LNCAP (cell line): ENCODE data around the gene UBAP1L.

Source experiments
- TF ChIP-seq, protein P1 (sequence below): fragments of 450-650 bp; IDR thresholded peaks from 2 replicates; pipeline ENCODE4 v1.5.1; 2017; ENCODE audit warnings: mild to moderate bottlenecking

UBAP1L gene

GRCh38 chr15:65133548-65134200 lies 18.7 kb upstream of the UBAP1L start, which contains the start of gene PDCD7:
PDCD7 (minus strand) TSS chr15:65133808; CDS start chr15:65133781, 27 bp downstream.
- TF ChIP-seq, protein P1, sequence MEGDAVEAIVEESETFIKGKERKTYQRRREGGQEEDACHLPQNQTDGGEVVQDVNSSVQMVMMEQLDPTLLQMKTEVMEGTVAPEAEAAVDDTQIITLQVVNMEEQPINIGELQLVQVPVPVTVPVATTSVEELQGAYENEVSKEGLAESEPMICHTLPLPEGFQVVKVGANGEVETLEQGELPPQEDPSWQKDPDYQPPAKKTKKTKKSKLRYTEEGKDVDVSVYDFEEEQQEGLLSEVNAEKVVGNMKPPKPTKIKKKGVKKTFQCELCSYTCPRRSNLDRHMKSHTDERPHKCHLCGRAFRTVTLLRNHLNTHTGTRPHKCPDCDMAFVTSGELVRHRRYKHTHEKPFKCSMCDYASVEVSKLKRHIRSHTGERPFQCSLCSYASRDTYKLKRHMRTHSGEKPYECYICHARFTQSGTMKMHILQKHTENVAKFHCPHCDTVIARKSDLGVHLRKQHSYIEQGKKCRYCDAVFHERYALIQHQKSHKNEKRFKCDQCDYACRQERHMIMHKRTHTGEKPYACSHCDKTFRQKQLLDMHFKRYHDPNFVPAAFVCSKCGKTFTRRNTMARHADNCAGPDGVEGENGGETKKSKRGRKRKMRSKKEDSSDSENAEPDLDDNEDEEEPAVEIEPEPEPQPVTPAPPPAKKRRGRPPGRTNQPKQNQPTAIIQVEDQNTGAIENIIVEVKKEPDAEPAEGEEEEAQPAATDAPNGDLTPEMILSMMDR = no peak

GRCh38 chr15:65132878-65133547 lies 18.0 kb upstream of the UBAP1L start:
- TF ChIP-seq, protein P1 = no peak

DNA sequence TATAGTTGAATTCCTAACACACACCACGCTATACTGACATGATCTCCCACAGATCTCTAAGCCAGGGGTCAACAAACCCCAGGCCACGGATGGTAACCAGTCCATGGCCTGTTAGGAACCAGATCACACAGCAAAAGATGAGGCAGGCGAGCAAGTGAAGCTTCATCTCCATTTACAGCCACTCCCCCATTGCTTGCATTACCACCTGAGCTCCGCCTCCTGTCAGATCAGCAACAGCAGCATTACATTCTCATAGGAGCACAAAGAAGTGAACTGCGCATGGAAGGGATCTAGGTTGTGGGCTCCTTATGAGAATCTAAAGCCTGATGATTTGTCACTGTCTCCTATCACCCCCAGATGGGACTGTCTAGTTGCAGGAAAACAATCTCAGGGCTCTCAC lies 15.9 kb upstream of the UBAP1L start:
- TF ChIP-seq, protein P1 = no peak

GRCh38 chr15:65115542-65115941 lies 542 bp upstream of the UBAP1L start:
- TF ChIP-seq, protein P1 = no peak

DNA sequence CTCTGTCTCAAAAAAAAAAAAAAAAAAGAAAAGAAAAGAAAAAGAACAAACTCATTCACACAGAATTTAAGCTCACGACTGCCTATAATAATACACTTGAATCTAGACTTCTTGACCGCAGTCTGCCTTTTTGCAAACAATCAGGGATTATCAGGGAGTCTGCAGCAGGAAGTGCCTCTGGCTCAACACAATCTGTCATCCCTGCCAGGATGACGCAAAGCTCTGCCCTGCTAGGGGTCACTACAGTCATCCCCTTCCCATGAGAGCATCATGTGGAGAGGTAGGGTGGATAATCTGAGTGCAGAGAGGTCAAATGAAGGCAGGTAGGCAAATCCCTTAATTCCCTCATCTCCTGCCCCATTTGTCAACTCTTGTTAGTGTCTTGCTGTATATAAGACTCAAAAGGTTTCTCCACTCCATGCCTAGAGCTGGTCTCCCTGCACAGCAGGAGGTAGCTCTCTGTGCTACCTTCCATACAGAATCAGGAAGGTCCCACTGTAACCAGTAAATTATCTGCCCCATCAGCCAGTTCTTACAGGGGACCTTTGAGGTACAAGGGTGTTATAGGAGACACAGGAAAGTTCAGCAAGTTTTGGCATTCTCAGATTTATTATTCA lies 4.2 kb downstream of the UBAP1L start:
- TF ChIP-seq, protein P1 = no peak

GRCh38 chr15:65106011-65106590 lies 8.9 kb downstream of the UBAP1L start:
- TF ChIP-seq, protein P1 = no peak

DNA sequence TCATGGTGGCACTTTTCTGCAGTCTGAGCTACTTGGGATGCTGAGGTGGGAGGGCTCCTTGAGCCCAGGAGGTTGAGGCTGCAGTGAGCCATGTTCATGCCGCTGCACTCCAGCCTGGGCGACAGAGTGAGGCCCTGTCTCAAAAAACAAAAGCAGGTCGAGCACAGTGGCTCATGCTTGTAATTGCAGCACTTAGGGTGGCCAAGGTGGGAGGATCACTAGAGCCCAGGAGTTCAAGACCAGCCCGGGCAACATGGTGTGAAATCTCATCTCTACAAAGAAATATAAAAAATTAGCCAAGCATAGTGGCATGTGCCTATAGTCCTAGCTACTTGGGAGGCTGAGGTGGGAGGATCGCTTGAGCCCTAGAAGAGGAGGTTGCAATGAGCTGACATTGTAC lies 10.0 kb downstream of the UBAP1L start:
- TF ChIP-seq, protein P1 = no peak
